OCI-LY7 (cell line): Measurements from ENCODE around the gene CCDC9B. TPM values are rescaled to one million over a fixed set of nuclear protein-coding genes. Genes with fewer than 3 reads are reported as not detected.

ENCODE experiments used
- BruUV-seq: library from RNA; stranded (reverse); fragments of 400-500 nt; replicated peaks from 2 replicates; lab custom pipeline; 2021; lab: Mats Ljungman, UMichigan
- CTCF ChIA-PET: fragments of 300-600 bp; sonication (Branson Sonifier 250); formaldehyde crosslinking; loops from one replicate; lab custom pipeline; 2022; ENCODE audit warnings: antibody characterized with exemption; ENCODE audit not compliant: unreplicated experiment; lab: Charles Lee
- POLR2A ChIA-PET: fragments of 300-600 bp; sonication (Branson Sonifier 250); formaldehyde crosslinking; loops from one replicate; lab custom pipeline; 2022; ENCODE audit warnings: antibody characterized with exemption; lab: Charles Lee
- DNase-seq: peaks from one replicate; pipeline ENCODE4 v3.0.0-alpha.2; 2015; ENCODE audit warnings: low spot score
- H2AFZ ChIP-seq: fragments of 200-600 bp; sonication (generic), shearing (Covaris generic); 2 replicates; pipeline ENCODE4 v1.6.1; 2014; ENCODE audit warnings: mild to moderate bottlenecking, antibody characterized with exemption, low read length, moderate library complexity
- H3K27ac ChIP-seq: fragments of 200-600 bp; sonication (generic); 2 replicates; pipeline ENCODE4 v1.5.1; 2014; ENCODE audit warnings: mixed run types, low read depth, mild to moderate bottlenecking, moderate library complexity, low read length, inconsistent platforms; ENCODE audit not compliant: poor library complexity, severe bottlenecking
- H3K36me3 ChIP-seq: fragments of 200-600 bp; sonication (generic); 2 replicates; pipeline ENCODE4 v1.6.1; 2014; ENCODE audit warnings: mild to moderate bottlenecking, antibody characterized with exemption, low read length, moderate library complexity, mixed read lengths; ENCODE audit not compliant: insufficient read depth
- H3K4me1 ChIP-seq: fragments of 200-600 bp; sonication (generic); 2 replicates; pipeline ENCODE4 v1.5.1; 2014; ENCODE audit warnings: mild to moderate bottlenecking, low read length; ENCODE audit not compliant: insufficient read depth, poor library complexity, severe bottlenecking
- H3K4me2 ChIP-seq: fragments of 200-600 bp; sonication (generic); 2 replicates; pipeline ENCODE4 v1.6.1; 2014; ENCODE audit warnings: mild to moderate bottlenecking, low read length
- H3K4me3 ChIP-seq: fragments of 200-600 bp; sonication (generic); 2 replicates; pipeline ENCODE4 v1.5.1; 2014; ENCODE audit warnings: mild to moderate bottlenecking, low read depth, low read length; ENCODE audit not compliant: poor library complexity, severe bottlenecking
- H3K79me2 ChIP-seq: fragments of 200-600 bp; sonication (generic); 2 replicates; pipeline ENCODE4 v1.6.1; 2016; ENCODE audit warnings: low read depth, mild to moderate bottlenecking, low read length, moderate library complexity, mixed read lengths; ENCODE audit not compliant: insufficient read depth
- H3K9me2 ChIP-seq: fragments of 200-600 bp; sonication (generic); 2 replicates; pipeline ENCODE4 v1.6.1; 2016; ENCODE audit warnings: mild to moderate bottlenecking, low read length, mixed read lengths; ENCODE audit not compliant: insufficient read depth
- H3K9me3 ChIP-seq: fragments of 200-600 bp; sonication (generic); 2 replicates; pipeline ENCODE4 v1.6.1; 2014; ENCODE audit warnings: mild to moderate bottlenecking, mixed run types, low read length, mixed read lengths
- H4K20me1 ChIP-seq: fragments of 200-600 bp; sonication (generic); 2 replicates; pipeline ENCODE4 v1.6.1; 2014; ENCODE audit warnings: mild to moderate bottlenecking, antibody characterized with exemption, low read length, moderate library complexity, mixed read lengths; ENCODE audit not compliant: insufficient read depth
- CTCF ChIP-seq: fragments of 200-600 bp; sonication (generic); conservative IDR thresholded peaks from 2 replicates; pipeline ENCODE4 v1.5.1; 2014; ENCODE audit warnings: mild to moderate bottlenecking, antibody characterized with exemption, low read length, moderate library complexity, mixed read lengths
- EZH2phosphoT487 ChIP-seq: fragments of 200-600 bp; sonication (generic); IDR thresholded peaks from 2 replicates; pipeline ENCODE4 v1.6.1; 2018; ENCODE audit warnings: low read depth, borderline replicate concordance, mild to moderate bottlenecking, mixed run types, antibody characterized with exemption, low read length, moderate library complexity, mixed read lengths
- intact Hi-C: fragments of 100-400 bp; cut with micrococcal nuclease; formaldehyde crosslinking; loops from one replicate; pipeline ENCODE4 v1.10.0; 2022; ENCODE audit not compliant: unreplicated experiment
- total RNA-seq, 2 experiments: library from RNA; depleted of rRNA in 1 of 2; stranded (reverse); fragments of >200 nt in 1 of 2; shearing (Covaris generic) in 1 of 2; gene quantifications; 2 replicates each; pipeline ENCODE4 v1.2.3, GENCODE V29; 2014 to 2022

CCDC9B gene
- total RNA-seq, 2 experiments from 2014 or later, result 1.4 TPM; not detected in 1

DNA sequence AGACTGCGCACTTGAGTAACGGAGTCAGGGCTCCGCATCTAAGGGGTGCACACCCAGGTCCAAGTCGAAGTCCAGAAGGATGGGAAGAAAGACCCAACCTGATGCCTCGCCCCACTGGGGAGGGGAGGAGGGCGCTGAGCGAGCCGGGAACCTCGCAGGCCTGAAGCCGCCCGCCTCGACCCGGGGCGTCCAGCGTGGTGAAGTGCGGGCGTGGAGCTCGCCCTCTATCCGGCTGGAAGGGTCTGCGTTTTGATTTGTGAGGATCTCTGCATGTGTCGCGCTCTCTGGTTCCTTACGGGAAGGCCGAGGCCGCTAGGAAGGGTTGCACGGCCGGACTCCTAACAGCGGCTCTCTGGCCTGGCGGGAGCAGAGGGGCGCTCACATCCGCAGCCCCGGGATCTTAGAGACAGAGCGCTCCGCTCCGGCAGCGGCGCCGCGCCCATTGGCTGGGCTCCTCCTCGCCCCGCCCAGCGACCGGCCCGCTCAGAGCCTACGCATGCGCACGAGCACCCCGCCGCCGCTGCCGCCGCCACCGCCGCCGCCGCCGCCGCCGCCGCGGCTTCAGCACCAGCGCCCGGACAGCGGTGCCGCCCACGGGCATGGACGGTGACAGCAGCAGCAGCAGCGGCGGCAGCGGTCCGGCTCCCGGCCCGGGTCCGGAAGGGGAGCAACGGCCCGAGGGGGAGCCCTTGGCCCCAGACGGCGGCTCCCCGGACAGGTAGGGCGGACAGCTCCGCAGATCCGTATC, 17.2 kb upstream of the CCDC9B start, which contains the start of gene DISP2:
Gene DISP2 (plus strand): TSS at position 497 of the 748 bp plus-strand sequence. CDS start 103 bp downstream, at position 600.
- CTCF ChIA-PET, result interaction anchor here (0.7 kb wide), 1 partner anchor 49 kb away, joined by 3 read pairs; no protein-coding TSS in a partner anchor

DNA sequence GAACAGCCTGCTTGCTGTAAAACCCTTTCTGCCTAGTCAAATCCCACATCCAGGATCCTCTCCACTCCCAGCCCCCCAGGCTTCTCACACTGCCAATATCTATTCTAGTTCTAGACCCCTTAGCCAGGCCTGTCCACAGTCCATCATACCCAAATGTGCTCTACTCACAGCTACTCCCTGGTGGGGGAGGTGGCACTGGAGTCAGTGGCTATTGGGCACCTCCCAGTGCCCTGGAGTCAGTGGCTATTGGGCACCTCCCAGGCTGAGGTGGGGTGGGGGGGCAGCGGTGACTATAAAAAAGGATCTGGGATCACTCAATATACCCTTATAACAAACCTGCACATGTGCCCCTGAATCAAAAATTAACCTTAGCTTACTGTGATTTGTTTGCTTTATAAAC, 16.5 kb upstream of the CCDC9B start:
- DNase-seq, result no peak
- ChIA-PET POLR2A (interaction anchor here (0.9 to 1.2 kb wide), 2 partner anchors 14 to 26 kb away, joined by 3 to 4 read pairs; partner anchors contain the start of gene KNSTRN), CTCF (no interaction called here)
- H3K9me2 ChIP-seq, result no peaks in the 10 kb centered on the region
- no peaks in the 10 kb centered on the region for H4K20me1 ChIP-seq
- no peaks in the 10 kb centered on the region for H3K79me2 ChIP-seq
- intact Hi-C loops, result no loop called here
- H3K9me3 ChIP-seq, result no peaks in the 10 kb centered on the region
- H3K4me3 ChIP-seq, result peak overlapping the region; percentile 80
- peak overlapping the region; percentile 96 for H3K4me2 ChIP-seq
- peaks cover 11% of the 10 kb centered on the region for H3K4me1 ChIP-seq
- TF ChIP-seq CTCF (no peak), EZH2phosphoT487 (no peak)
- H2AFZ ChIP-seq, result peak overlapping the region; percentile 74; the same call in 1 of the 2 replicates
- H3K36me3 ChIP-seq, result no peaks in the 10 kb centered on the region
- BruUV-seq, result no TSS peak
- H3K27ac ChIP-seq, result no peak overlapping the region

More for the DNA sequence above, 17.2 kb upstream of the CCDC9B start, which contains the start of gene DISP2:
- peak within 1 kb of the TSS; percentile 80 for H3K4me3 ChIP-seq
- H3K27ac ChIP-seq, result no peak within 1 kb of the TSS
- H4K20me1 ChIP-seq, result no peaks in the 10 kb centered on the region
- intact Hi-C loops, result no loop called here
- H3K36me3 ChIP-seq, result no peaks in the 10 kb centered on the region
- no TSS peak for BruUV-seq
- TF ChIP-seq EZH2phosphoT487 (no peak), CTCF (no peak)
- H3K79me2 ChIP-seq, result no peaks in the 10 kb centered on the region
- POLR2A ChIA-PET, result interaction anchor here (0.9 to 1.2 kb wide), 2 partner anchors 14 to 25 kb away, joined by 3 to 4 read pairs; partner anchors contain the start of gene KNSTRN
- DNase-seq, result peak; percentile 91
- H3K4me2 ChIP-seq, result peak within 1 kb of the TSS; percentile 96
- H2AFZ ChIP-seq, result peak within 1 kb of the TSS; percentile 74
- peaks cover 11% of the 10 kb centered on the region for H3K4me1 ChIP-seq
- H3K9me3 ChIP-seq, result no peaks in the 10 kb centered on the region
- H3K9me2 ChIP-seq, result no peaks in the 10 kb centered on the region
